BLaER1 treated with 17β-estradiol and CSF1 and Interleukin-3, amounts not matched to agents 10 nM and 100 nM (cell line): ENCODE measurements around the gene ARMCX6.
"Not testable (repeated sequence)": the region's sequence is repeated elsewhere in the genome, so short reads cannot be mapped to it uniquely, and the experiment has no call there.

Source experiments
- H3K27ac ChIP-seq, 11 experiments: shearing (Covaris generic); formaldehyde crosslinking; 2 replicates each; pipeline ENCODE4 v1.8.1; 2022
- H3K27me3 ChIP-seq, 11 experiments: shearing (Covaris generic); formaldehyde crosslinking; 2 replicates each; pipeline ENCODE4 v1.8.1; 2022
- H3K36me3 ChIP-seq, 11 experiments: shearing (Covaris generic); formaldehyde crosslinking; 2 replicates each; pipeline ENCODE4 v1.8.1; 2022
- H3K4me1 ChIP-seq, 10 experiments: shearing (Covaris generic); formaldehyde crosslinking; 2 replicates each; pipeline ENCODE4 v1.8.1; 2022
- H3K4me2 ChIP-seq, 11 experiments: shearing (Covaris generic); formaldehyde crosslinking; 2 replicates each; pipeline ENCODE4 v1.8.1; 2022
- H3K4me3 ChIP-seq, 10 experiments: shearing (Covaris generic); formaldehyde crosslinking; 2 replicates each; pipeline ENCODE4 v1.8.1; 2022
- H3K9ac ChIP-seq, 11 experiments: shearing (Covaris generic); formaldehyde crosslinking; 2 replicates each; pipeline ENCODE4 v1.8.1; 2022
- H3K9me3 ChIP-seq, 11 experiments: shearing (Covaris generic); formaldehyde crosslinking; replicated peaks in 1 of 11; 2 replicates each; pipeline ENCODE4 v1.8.1; 2022
- H4K20me1 ChIP-seq, 11 experiments: shearing (Covaris generic); formaldehyde crosslinking; 2 replicates each; pipeline ENCODE4 v1.8.1; 2022
- Cebpa-rat ChIP-seq, 11 experiments: shearing (Covaris generic); IDR thresholded peaks; 2 replicates each; pipeline ENCODE4 v1.8.1; 2022

Gene ARMCX6

DNA sequence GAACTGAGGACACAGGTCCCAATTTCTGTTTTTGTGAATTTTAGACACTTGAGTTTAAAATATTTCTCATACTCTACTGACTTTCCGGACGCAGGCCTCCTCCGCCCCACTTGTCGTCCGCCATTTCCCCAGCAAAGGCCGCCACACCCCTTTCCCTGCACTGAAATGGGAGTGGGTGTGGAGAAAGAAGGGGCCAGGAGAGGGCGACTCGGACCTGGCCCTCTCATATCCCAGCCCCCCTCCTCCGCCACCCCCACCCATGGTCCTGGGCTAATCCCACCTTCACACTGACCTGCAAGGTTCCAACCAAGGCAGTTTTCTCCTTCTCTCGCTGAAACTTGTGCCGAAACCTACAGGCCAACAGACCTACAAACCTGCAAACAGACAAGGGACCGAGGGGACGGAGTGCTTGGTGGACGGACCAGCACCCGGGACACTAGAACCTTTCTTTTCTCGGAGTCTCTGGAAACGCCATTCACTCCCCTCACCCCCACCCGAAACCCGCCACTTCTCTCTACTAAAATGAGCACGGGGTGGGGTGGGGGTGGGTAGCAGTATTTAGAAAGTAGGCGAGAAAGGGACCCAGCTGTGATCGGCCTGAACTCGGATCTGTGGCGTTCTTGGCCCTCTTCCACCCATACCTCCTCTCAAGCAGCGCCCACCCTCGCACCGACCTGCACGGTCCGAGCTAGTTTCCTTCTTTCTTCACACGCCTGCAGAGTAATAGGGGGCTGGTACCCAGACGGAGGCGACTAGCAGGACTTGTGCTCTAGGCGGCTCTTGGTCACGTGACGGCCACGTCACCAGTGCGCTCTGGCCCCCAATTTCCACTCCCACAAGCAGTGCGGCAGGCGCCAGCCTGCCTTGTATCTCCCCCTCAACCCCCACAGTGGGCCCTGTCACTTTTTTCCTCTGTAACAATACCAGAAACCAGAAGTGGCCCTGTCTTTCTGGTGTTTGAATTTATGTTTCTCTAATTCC is at the start of gene ARMCX6:
TSS of gene ARMCX6 (minus strand) at position 790 of the 981 bp plus-strand sequence. CDS start 1,380 bp downstream, outside the sequence.
- no peaks in the 10 kb centered on the region for H4K20me1 ChIP-seq
- H3K36me3 ChIP-seq: peaks cover 0 to 4% (median 0%) of the 10 kb centered on the region in 11 experiments; a peak in 3 of 22 replicates
- peak within 1 kb of the TSS; percentile 59 to 85 (median 78) for H3K4me2 ChIP-seq
- TF ChIP-seq Cebpa-rat (IDR thresholded peaks at IDR 0.05): no peak
- peak within 1 kb of the TSS; percentile 23 to 71 (median 53); a peak in 19 of 22 replicates for H3K27ac ChIP-seq
- peaks cover 12 to 22% (median 16%) of the 10 kb centered on the region in 10 experiments; a peak in 18 of 20 replicates for H3K4me1 ChIP-seq
- H3K4me3 ChIP-seq: peak within 1 kb of the TSS; percentile 56 to 74 (median 65)
- H3K9ac ChIP-seq: peak within 1 kb of the TSS; percentile 57 to 77 (median 73); a peak in 21 of 22 replicates
- no peaks in the 10 kb centered on the region for H3K9me3 ChIP-seq
- no peaks in the 10 kb centered on the region for H3K27me3 ChIP-seq

GRCh38 chrX:101659601-101660063 is 41.8 kb upstream of the ARMCX6 start, which contains the start of gene ARMCX2:
Gene ARMCX2 (minus strand): TSS chrX:101659850. CDS start chrX:101657588, 2,262 bp downstream.
- Histone ChIP-seq H3K36me3 (no peaks in the 10 kb centered on the region), H3K4me2 (no peak within 1 kb of the TSS), H3K9me3 (peaks cover 10 to 35% (median 18%) of the 10 kb centered on the region in 11 experiments; a peak in 21 of 22 replicates), H3K4me3 (peak within 1 kb of the TSS in 4 of 10 experiments; percentile 9 to 38 (median 31); a peak in 3 of 20 replicates), H4K20me1 (no peaks in the 10 kb centered on the region), H3K4me1 (peaks cover 0 to 8% (median 6%) of the 10 kb centered on the region in 10 experiments; a peak in 10 of 20 replicates), H3K27me3 (peaks cover 34 to 44% (median 37%) of the 10 kb centered on the region in 11 experiments), H3K27ac (no peak within 1 kb of the TSS), H3K9ac (no peak within 1 kb of the TSS)
- TF ChIP-seq Cebpa-rat (IDR thresholded peaks at IDR 0.05): no peak

- Histone ChIP-seq H3K9ac (no peak overlapping the region), H3K4me2 (no peak overlapping the region)
Observed at GRCh38 chrX:101658661-101659491, 41.1 kb upstream of the ARMCX6 start.

GRCh38 chrX:101657495-101657894 is 39.7 kb upstream of the ARMCX6 start:
- no peak overlapping the region for H3K9ac ChIP-seq
- H4K20me1 ChIP-seq: no peaks in the 10 kb centered on the region
- H3K4me2 ChIP-seq: no peak overlapping the region
- peaks cover 10 to 35% (median 18%) of the 10 kb centered on the region in 11 experiments; a peak in 21 of 22 replicates for H3K9me3 ChIP-seq
- no peaks in the 10 kb centered on the region for H3K36me3 ChIP-seq
- no peaks in the 10 kb centered on the region for H3K4me1 ChIP-seq
- peaks cover 34 to 44% (median 37%) of the 10 kb centered on the region in 11 experiments for H3K27me3 ChIP-seq
- TF ChIP-seq Cebpa-rat (IDR thresholded peaks at IDR 0.05): no peak
- no peak overlapping the region for H3K27ac ChIP-seq
- no peak overlapping the region for H3K4me3 ChIP-seq

More at GRCh38 chrX:101658661-101659491, 41.1 kb upstream of the ARMCX6 start:
- no peak for TF ChIP-seq Cebpa-rat (IDR thresholded peaks at IDR 0.05)
- H3K36me3 ChIP-seq: no peaks in the 10 kb centered on the region
- peaks cover 34 to 44% (median 37%) of the 10 kb centered on the region in 11 experiments for H3K27me3 ChIP-seq
- H3K27ac ChIP-seq: no peak overlapping the region
- peaks cover 0 to under 1% (median 0%) of the 10 kb centered on the region in 10 experiments; a peak in 2 of 20 replicates for H3K4me1 ChIP-seq
- H3K4me3 ChIP-seq: peak overlapping the region in 4 of 10 experiments; percentile 9 to 38 (median 31); a peak in 3 of 20 replicates
- H3K9me3 ChIP-seq: peaks cover 10 to 35% (median 18%) of the 10 kb centered on the region in 11 experiments; a peak in 21 of 22 replicates
- H4K20me1 ChIP-seq: no peaks in the 10 kb centered on the region

DNA sequence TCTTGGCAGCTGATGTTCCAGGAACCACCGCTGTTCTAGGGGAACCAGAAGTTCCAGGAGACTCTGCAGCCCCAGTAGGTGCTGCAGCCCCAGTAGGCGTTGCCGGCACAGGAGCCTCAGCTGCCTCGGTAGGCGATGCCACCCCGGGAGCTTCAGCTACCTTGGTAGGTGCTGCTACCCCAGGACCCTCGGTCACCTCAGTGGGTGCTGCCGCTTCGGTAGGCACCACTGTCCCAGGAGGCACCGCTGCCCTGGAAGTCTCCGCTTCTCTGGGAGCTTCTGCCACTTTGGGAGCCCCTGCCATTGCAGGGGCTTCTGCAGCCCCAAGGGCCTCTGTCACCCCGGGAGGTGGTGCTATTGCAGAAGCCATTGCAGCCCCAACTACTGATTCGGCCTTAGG is 39.0 kb upstream of the ARMCX6 start:
- Histone ChIP-seq H3K27me3 (peaks cover 34 to 44% (median 37%) of the 10 kb centered on the region in 11 experiments), H3K4me3 (no peak overlapping the region), H3K4me2 (no peak overlapping the region), H4K20me1 (no peaks in the 10 kb centered on the region), H3K9me3 (peaks cover 10 to 35% (median 18%) of the 10 kb centered on the region in 11 experiments; a peak in 21 of 22 replicates), H3K36me3 (no peaks in the 10 kb centered on the region), H3K27ac (no peak overlapping the region), H3K9ac (no peak overlapping the region), H3K4me1 (no peaks in the 10 kb centered on the region)
- TF ChIP-seq Cebpa-rat (IDR thresholded peaks at IDR 0.05): no peak

DNA sequence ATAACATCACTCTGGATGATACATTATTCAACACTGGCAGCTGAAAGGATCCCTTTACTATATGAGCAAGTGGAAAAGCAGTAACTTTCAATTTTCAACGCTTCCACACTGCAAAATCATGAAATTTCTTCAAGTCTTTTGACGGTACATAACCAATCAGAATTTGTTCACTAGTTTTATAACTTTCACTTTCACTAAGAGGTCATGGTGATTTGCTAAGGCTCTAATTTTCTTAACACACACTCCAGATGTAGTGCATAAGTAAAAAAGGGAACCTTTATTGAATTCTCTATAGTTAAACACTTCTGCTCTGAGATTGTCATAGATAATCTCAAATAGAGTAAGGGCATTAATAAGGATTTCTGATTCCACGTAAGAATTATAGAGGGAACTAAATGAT is 37.7 kb upstream of the ARMCX6 start:
- Histone ChIP-seq H3K4me1 (no peaks in the 10 kb centered on the region), H3K9ac (no peak overlapping the region), H3K36me3 (no peaks in the 10 kb centered on the region), H3K27me3 (peaks cover 25 to 33% (median 27%) of the 10 kb centered on the region in 11 experiments), H3K9me3 (peaks cover 10 to 35% (median 18%) of the 10 kb centered on the region in 11 experiments; a peak in 21 of 22 replicates), H3K4me2 (peak overlapping the region in 1 of 11 experiments; percentile 22; a peak in 1 of 22 replicates), H3K27ac (no peak overlapping the region), H4K20me1 (no peaks in the 10 kb centered on the region), H3K4me3 (no peak overlapping the region)
- TF ChIP-seq Cebpa-rat (IDR thresholded peaks at IDR 0.05): no peak

DNA sequence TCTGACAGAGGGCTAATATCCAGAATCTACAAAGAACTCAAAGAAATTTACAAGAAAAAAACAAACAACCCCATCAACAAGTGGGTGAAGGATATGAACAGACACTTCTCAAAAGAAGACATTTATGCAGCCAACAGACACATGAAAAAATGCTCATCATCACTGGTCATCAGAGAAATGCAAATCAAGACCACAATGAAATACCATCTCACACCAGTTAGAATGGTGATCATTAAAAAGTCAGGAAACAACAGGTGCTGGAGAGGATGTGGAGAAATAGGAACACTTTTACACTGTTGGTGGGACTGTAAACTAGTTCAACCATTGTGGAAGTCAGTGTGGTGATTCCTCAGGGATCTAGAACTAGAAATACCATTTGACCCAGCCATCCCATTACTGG is 29.9 kb upstream of the ARMCX6 start:
- not testable (repeated sequence) for H3K4me2 ChIP-seq, H3K36me3 ChIP-seq, H3K9me3 ChIP-seq, H3K4me3 ChIP-seq, H3K27me3 ChIP-seq, H3K4me1 ChIP-seq, H3K9ac ChIP-seq, H3K27ac ChIP-seq, H4K20me1 ChIP-seq

DNA sequence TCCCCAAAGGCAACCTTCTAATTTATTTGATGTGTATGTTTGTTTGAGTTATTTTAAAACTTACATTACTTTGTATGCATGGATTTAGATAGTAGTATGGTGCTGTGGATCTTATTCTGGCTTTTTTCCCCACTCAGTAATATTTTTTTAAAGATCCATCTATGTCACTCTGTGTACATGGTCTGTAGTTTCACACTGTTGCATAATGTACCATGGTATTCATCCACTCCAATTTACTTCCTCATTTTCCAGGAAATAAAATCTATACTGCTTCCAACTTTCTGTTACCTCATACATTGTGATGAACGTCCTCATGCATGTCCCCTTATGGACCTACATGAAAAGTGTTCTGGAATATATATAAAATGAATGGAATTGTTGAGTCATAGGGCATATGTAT is 24.3 kb upstream of the ARMCX6 start:
- no peaks in the 10 kb centered on the region for H4K20me1 ChIP-seq
- no peak overlapping the region for H3K4me3 ChIP-seq
- no peak overlapping the region for H3K27ac ChIP-seq
- peaks cover 0 to 18% (median 7%) of the 10 kb centered on the region in 10 experiments; a peak in 9 of 20 replicates for H3K4me1 ChIP-seq
- H3K9me3 ChIP-seq: peaks cover 0 to 8% (median 0%) of the 10 kb centered on the region in 11 experiments; a peak in 1 of 22 replicates
- no peak; a peak in 1 of 22 replicates for TF ChIP-seq Cebpa-rat (IDR thresholded peaks at IDR 0.05)
- H3K9ac ChIP-seq: no peak overlapping the region
- H3K4me2 ChIP-seq: peak overlapping the region in 3 of 11 experiments; percentile 5 to 10 (median 8); a peak in 3 of 22 replicates
- 0 out of 22 replicates have a peak, but pooled peaks cover 0 to 5% (median 0%) of the 10 kb centered on the region in 11 experiments for H3K36me3 ChIP-seq
- H3K27me3 ChIP-seq: no peaks in the 10 kb centered on the region
